BE2C (cell line): Measurements from ENCODE around the gene LRRC75A.

ENCODE experiments used
- DNase-seq: peaks from one replicate; pipeline ENCODE4 v3.0.0-alpha.2; 2020
- H3K27me3 ChIP-seq: fragments of 250-450 bp; sonication (Bioruptor Pico); 2 replicates; pipeline ENCODE4 v1.5.1; 2020; ENCODE audit warnings: mild to moderate bottlenecking
- H3K36me3 ChIP-seq: fragments of 250-450 bp; sonication (Bioruptor Pico); 2 replicates; pipeline ENCODE4 v1.5.1; 2020; ENCODE audit warnings: mild to moderate bottlenecking
- H3K4me1 ChIP-seq: fragments of 250-450 bp; sonication (Bioruptor Pico); 2 replicates; pipeline ENCODE4 v1.5.1; 2020
- H3K4me3 ChIP-seq: 2 replicates; pipeline ENCODE4 v1.5.1; 2011; ENCODE audit warnings: low read depth, low read length
- H3K9me3 ChIP-seq: fragments of 250-450 bp; sonication (Bioruptor Pico); 2 replicates; pipeline ENCODE4 v1.5.1; 2020
- CTCF ChIP-seq: IDR thresholded peaks from 2 replicates; pipeline ENCODE4 v1.5.1; 2012; ENCODE audit warnings: mild to moderate bottlenecking, low read depth, low read length

The LRRC75A gene

DNA sequence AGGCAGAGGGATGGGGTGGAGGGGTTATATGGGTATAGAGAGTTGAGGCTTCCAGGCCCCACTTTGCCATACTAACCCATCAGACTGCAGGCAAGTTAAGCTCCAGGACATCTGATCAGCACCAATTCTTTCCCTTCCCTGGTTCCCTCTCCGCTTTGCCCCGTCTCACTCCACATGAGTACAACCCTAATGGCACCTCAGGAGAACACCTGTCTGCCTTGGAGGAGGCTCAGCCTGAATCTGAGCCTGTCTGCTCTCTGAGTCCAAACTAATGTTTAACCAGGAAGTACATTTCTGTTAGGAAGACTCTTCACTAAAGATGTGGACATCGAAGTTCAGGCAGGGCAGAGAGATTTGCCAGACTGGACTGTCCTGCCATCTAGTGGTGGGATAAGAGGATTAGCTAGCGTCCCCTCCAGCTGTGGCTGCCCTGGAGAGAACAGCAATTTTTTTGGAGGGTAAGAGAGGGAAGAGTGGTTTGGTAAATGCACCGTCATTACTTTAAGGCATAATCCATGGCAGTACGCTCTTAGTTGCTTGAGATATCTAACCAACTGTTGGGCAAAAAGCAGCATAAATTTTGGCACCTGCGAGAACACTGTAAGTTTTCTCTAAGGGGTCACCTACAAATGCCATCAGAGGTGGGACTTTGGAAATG is 29.2 kb upstream of the LRRC75A start:
- no peak overlapping the region for H3K4me3 ChIP-seq
- no peaks in the 10 kb centered on the region for H3K9me3 ChIP-seq
- peaks cover 2% of the 10 kb centered on the region; the same call in 1 of the 2 replicates for H3K27me3 ChIP-seq
- DNase-seq = peak; percentile 55
- peak; percentile 77 for TF ChIP-seq CTCF
- no peaks in the 10 kb centered on the region for H3K4me1 ChIP-seq
- H3K36me3 ChIP-seq = no peaks in the 10 kb centered on the region

DNA sequence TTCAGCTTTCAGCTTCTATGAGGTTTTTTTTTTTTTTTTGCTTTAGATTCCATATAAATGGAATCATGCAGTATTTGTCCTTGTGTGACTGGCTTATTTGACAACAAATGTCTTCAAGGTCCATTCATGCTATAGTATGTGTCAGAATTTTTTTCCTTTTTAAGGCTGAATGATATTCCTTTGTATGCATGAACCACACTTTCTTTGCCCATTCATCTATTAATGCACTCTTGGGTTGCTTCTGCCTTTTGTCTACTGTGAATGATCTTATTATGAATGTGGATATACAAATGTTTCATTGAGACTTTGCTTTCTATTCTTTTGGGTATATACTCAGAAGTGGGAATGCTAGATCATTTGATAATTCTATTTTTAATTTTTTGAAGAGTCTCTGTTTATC is 27.0 kb upstream of the LRRC75A start:
- no peak for TF ChIP-seq CTCF
- H3K4me3 ChIP-seq = no peak overlapping the region
- H3K9me3 ChIP-seq = no peaks in the 10 kb centered on the region
- H3K4me1 ChIP-seq = no peaks in the 10 kb centered on the region
- H3K36me3 ChIP-seq = no peaks in the 10 kb centered on the region
- DNase-seq = no peak
- peaks cover 2% of the 10 kb centered on the region; the same call in 1 of the 2 replicates for H3K27me3 ChIP-seq

DNA sequence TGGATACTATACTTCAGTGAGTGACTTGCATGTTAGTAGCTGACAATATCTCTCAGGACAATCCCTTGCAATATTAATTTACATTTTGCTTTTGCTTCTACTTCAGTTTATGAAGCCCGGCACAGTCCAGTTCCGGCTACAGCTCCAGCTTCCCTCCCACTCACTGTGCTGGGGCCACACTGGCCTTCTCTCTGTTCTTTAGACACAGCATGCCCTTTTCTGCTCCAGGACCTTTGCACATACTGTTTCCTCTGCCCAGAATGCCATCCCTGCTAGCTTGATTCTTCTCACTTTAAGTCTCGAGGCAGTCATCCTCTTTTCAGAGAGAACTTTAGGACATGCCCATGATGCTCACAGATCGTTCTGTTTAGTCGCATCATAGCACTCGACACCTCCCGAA is 25.5 kb upstream of the LRRC75A start:
- Histone ChIP-seq H3K4me3 (no peak overlapping the region), H3K27me3 (peaks cover 2% of the 10 kb centered on the region; the same call in 1 of the 2 replicates), H3K9me3 (no peaks in the 10 kb centered on the region), H3K36me3 (no peaks in the 10 kb centered on the region), H3K4me1 (no peaks in the 10 kb centered on the region)
- no peak for DNase-seq
- TF ChIP-seq CTCF = no peak

DNA sequence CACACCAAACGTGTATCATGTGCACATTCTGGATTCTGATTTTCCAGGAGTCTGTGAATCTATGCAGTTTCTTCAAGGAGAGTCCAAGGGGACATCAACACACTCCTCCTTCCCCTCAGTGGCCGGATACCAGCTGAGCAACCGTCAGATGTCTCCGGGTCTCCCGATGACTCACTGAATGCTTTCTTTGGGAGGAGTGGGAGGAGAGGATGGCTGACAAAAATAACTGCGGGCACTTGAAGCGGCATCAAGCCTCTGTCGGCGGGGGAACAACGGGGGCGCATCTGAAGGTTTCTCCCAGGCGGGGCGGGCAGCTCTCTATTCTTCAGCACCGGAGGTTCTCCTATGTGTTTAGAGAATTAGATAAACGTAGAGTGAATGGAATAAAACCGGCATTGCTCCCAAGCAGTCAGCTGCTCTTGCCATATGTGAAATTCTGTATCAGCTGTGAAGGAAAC is 24.6 kb upstream of the LRRC75A start:
- Histone ChIP-seq H3K27me3 (peaks cover 2% of the 10 kb centered on the region; the same call in 1 of the 2 replicates), H3K4me3 (peak overlapping the region; percentile 19), H3K4me1 (no peaks in the 10 kb centered on the region), H3K36me3 (no peaks in the 10 kb centered on the region), H3K9me3 (no peaks in the 10 kb centered on the region)
- DNase-seq = peak; percentile 8
- no peak for TF ChIP-seq CTCF

GRCh38 chr17:16515933-16516332 is 23.9 kb upstream of the LRRC75A start:
- Histone ChIP-seq H3K27me3 (peaks cover 2% of the 10 kb centered on the region; the same call in 1 of the 2 replicates), H3K9me3 (no peaks in the 10 kb centered on the region), H3K36me3 (no peaks in the 10 kb centered on the region), H3K4me1 (no peaks in the 10 kb centered on the region), H3K4me3 (no peak overlapping the region)
- no peak for TF ChIP-seq CTCF
- DNase-seq = no peak

- no peaks in the 10 kb centered on the region for H3K36me3 ChIP-seq
- peaks cover 2% of the 10 kb centered on the region; the same call in 1 of the 2 replicates for H3K27me3 ChIP-seq
- TF ChIP-seq CTCF = no peak
Observed at GRCh38 chr17:16513873-16514272, 21.9 kb upstream of the LRRC75A start.

More at GRCh38 chr17:16513873-16514272, 21.9 kb upstream of the LRRC75A start:
- H3K4me1 ChIP-seq = no peaks in the 10 kb centered on the region
- H3K4me3 ChIP-seq = no peak overlapping the region
- no peaks in the 10 kb centered on the region for H3K9me3 ChIP-seq
- no peak for DNase-seq
